HepG2 (cell line): ENCODE measurements around the gene POLR3GL. TPM values are rescaled to one million over a fixed set of nuclear protein-coding genes. Genes with fewer than 3 reads are reported as not detected.

Experiments
- ATAC-seq: fragments of 200-7000 bp; cut with Tn5 transposase; 3 replicates; pipeline ENCODE4 v1.9.1; 2020; ENCODE audit warnings: mild to moderate bottlenecking, moderate library complexity
- BruUV-seq: library from RNA; stranded (reverse); fragments of 400-500 nt; replicated peaks from 2 replicates; lab custom pipeline; 2021; lab: Mats Ljungman, UMichigan
- CTCF ChIA-PET: fragments of 300-600 bp; formaldehyde crosslinking; extraction: SDS; loops from one replicate; lab custom pipeline; 2021; ENCODE audit warnings: low total read pairs, inconsistent platforms, low intra/inter-chr PET ratio; lab: Yijun Ruan, JAX
- POLR2A ChIA-PET: fragments of 350-600 bp; sonication (Branson Sonifier 250); formaldehyde crosslinking; loops from one replicate; lab custom pipeline; 2020; ENCODE audit warnings: antibody characterized with exemption, inconsistent platforms; lab: Yijun Ruan, JAX
- DNase-seq: peaks from one replicate; pipeline ENCODE4 v3.0.0-alpha.2; 2015; ENCODE audit warnings: low spot score
- FAIRE-seq: peaks from 3 replicates; lab custom pipeline; 2011; peaks lifted over from hg19 to GRCh38; lab: Jason Lieb, UNC
- H2AFZ ChIP-seq: one replicate; pipeline ENCODE4 v1.6.1; 2011; ENCODE audit warnings: low read length, inconsistent platforms
- H3K27ac ChIP-seq: fragments of 300-600 bp; 3 replicates; pipeline ENCODE4 v1.8.0; 2011; ENCODE audit warnings: mixed run types, mild to moderate bottlenecking, mixed read lengths, low read length, inconsistent platforms; ENCODE audit not compliant: insufficient read depth; ENCODE audit errors: extremely low read length
- H3K27me3 ChIP-seq, 2 experiments: fragments of 200-600 bp in 1 of 2; 2 replicates in 1 of 2; 3 replicates in 1 of 2; pipeline versions ENCODE4 v1.6.0 to v1.8.0; 2011; ENCODE audit warnings: low read length in 2 of 2, mild to moderate bottlenecking in 2 of 2, moderate library complexity in 2 of 2, inconsistent platforms in 1 of 2; ENCODE audit not compliant: insufficient read depth in 2 of 2, control insufficient read depth in 1 of 2
- H3K36me3 ChIP-seq, 2 experiments: fragments of 200-600 bp in 1 of 2; replicated peaks in 1 of 2; 2 replicates in 1 of 2; 3 replicates in 1 of 2; pipeline versions ENCODE4 v1.5.1 to v1.8.0; 2011; ENCODE audit warnings: low read length in 2 of 2, inconsistent platforms in 1 of 2; ENCODE audit not compliant: insufficient read depth in 2 of 2, control insufficient read depth in 1 of 2
- H3K4me1 ChIP-seq: 2 replicates; pipeline ENCODE4 v1.5.1; 2012; ENCODE audit warnings: low read length, inconsistent platforms; ENCODE audit not compliant: insufficient read depth
- H3K4me2 ChIP-seq: 2 replicates; pipeline ENCODE4 v1.6.0; 2011; ENCODE audit warnings: low read depth, low read length, inconsistent platforms
- H3K4me3 ChIP-seq, 3 experiments: fragments of 200-600 bp in 1 of 3; sonication (generic), shearing (Covaris generic) in 1 of 3; replicated peaks in 1 of 3; 2 replicates each; pipeline ENCODE4 v1.5.1; 2011 to 2016; ENCODE audit warnings: low read length in 3 of 3, inconsistent platforms in 2 of 3, low read depth in 2 of 3, mild to moderate bottlenecking in 2 of 3, control low read depth in 1 of 3, mixed read lengths in 1 of 3; ENCODE audit not compliant: insufficient read depth in 1 of 3
- H3K79me2 ChIP-seq: one replicate; pipeline ENCODE4 v1.6.1; 2011; ENCODE audit warnings: low read length, inconsistent platforms; ENCODE audit not compliant: insufficient read depth
- H3K9ac ChIP-seq: 2 replicates; pipeline ENCODE4 v1.6.0; 2011; ENCODE audit warnings: mild to moderate bottlenecking, low read depth, low read length, inconsistent platforms; ENCODE audit not compliant: insufficient read depth
- H3K9me3 ChIP-seq: 2 replicates; pipeline ENCODE4 v1.5.1; 2012; ENCODE audit warnings: mild to moderate bottlenecking, low read length
- H4K20me1 ChIP-seq: 2 replicates; pipeline ENCODE4 v1.6.0; 2011; ENCODE audit warnings: inconsistent platforms, mild to moderate bottlenecking, low read length, moderate library complexity; ENCODE audit not compliant: insufficient read depth
- ATF1 ChIP-seq: IDR thresholded peaks from 2 replicates; pipeline ENCODE4 v1.6.1; 2016; ENCODE audit warnings: mild to moderate bottlenecking, control low read depth
- EHMT2 ChIP-seq: fragments of 200-600 bp; sonication (generic); IDR thresholded peaks from 2 replicates; pipeline ENCODE4 v1.7.0; 2017; ENCODE audit warnings: antibody characterized with exemption, low read depth, low read length, borderline replicate concordance
- HOXD1 ChIP-seq: sonication (generic); formaldehyde crosslinking; IDR thresholded peaks from 2 replicates; pipeline ENCODE4 v1.5.0; 2020; ENCODE audit warnings: missing genetic modification reagents
- JDP2 ChIP-seq: sonication (generic); formaldehyde crosslinking; IDR thresholded peaks from 2 replicates; pipeline ENCODE4 v1.8.1; 2022; ENCODE audit warnings: missing genetic modification reagents, borderline replicate concordance
- SIN3B ChIP-seq: fragments of 150-350 bp; IDR thresholded peaks from 2 replicates; pipeline ENCODE4 v1.6.1; 2014; ENCODE audit warnings: low read length
- SRY ChIP-seq: sonication (generic); formaldehyde crosslinking; IDR thresholded peaks from 2 replicates; pipeline ENCODE4 v1.8.0; 2022; ENCODE audit warnings: mild to moderate bottlenecking, missing genetic modification reagents
- XRCC5 ChIP-seq: fragments of 200-400 bp; formaldehyde crosslinking; optimal IDR thresholded peaks from 2 replicates; pipeline ENCODE3; 2017; ENCODE audit warnings: mild to moderate bottlenecking, low read length
- ZNF552 ChIP-seq: sonication (generic); formaldehyde crosslinking; IDR thresholded peaks from 2 replicates; pipeline ENCODE4 v1.9.0; 2022; ENCODE audit warnings: missing genetic modification reagents, mild to moderate bottlenecking, borderline replicate concordance
- ZNF782 ChIP-seq: sonication (generic); formaldehyde crosslinking; IDR thresholded peaks from 2 replicates; pipeline ENCODE4 v1.4.0; 2020; ENCODE audit warnings: missing genetic modification reagents, mild to moderate bottlenecking, borderline replicate concordance
- WGBS: methylation state at CpG from one replicate; pipeline ENCODE4 v1.1.6; 2017; ENCODE audit warnings: low lambda C conversion rate; 5-methylcytosine and 5-hydroxymethylcytosine counted together
- in situ Hi-C: cut with HindIII; loops from 2 replicates; pipeline ENCODE4 v1.10.0; 2017; ENCODE audit warnings: low pct_unique_long_range_greater_than_20kb; ENCODE audit not compliant: extremely low pct_ligation_motif_present
- intact Hi-C: fragments of 100-400 bp; cut with micrococcal nuclease; formaldehyde crosslinking; loops from one replicate; pipeline ENCODE4 v1.10.0; 2022; ENCODE audit not compliant: unreplicated experiment
- polyA plus RNA-seq, 8 experiments: library from polyadenylated mRNA; depleted of rRNA in 3 of 8; stranded (reverse) in 7 of 8; unstranded in 1 of 8; fragments of >200 nt; fragmentation: Illumina TruSeq in 4 of 8; extraction: Trizol in 4 of 8; gene quantifications; 2 replicates each; pipeline versions ENCODE4 v1.2.1 to v1.2.3, GENCODE V29; 2011 to 2016; ENCODE audit warnings: low read depth in 4 of 8, missing spikeins in 1 of 8, mixed read lengths in 1 of 8; ENCODE audit not compliant: insufficient read depth in 1 of 8
- total RNA-seq, 5 experiments: library from RNA; depleted of rRNA; stranded (reverse); fragments of >200 nt; fragmentation: Illumina TruSeq; extraction: Trizol; gene quantifications; 2 replicates each; pipeline ENCODE4 v1.2.3, GENCODE V29; 2016; ENCODE audit warnings: low read depth in 1 of 5
- TF ChIP-seq, protein P1 (sequence below): sonication (generic); formaldehyde crosslinking; IDR thresholded peaks from 2 replicates; pipeline ENCODE4 v1.5.0; 2020; ENCODE audit warnings: mild to moderate bottlenecking, missing genetic modification reagents, borderline replicate concordance
- TF ChIP-seq, protein P2 (sequence below), 2 experiments: sonication (generic) in 1 of 2; formaldehyde crosslinking in 1 of 2; IDR thresholded peaks; 2 replicates each; pipeline versions ENCODE4 v1.4.0 to v1.6.1; 2018 to 2020; ENCODE audit warnings: missing genetic modification reagents in 2 of 2, borderline replicate concordance in 1 of 2, low read depth in 1 of 2, mild to moderate bottlenecking in 1 of 2, missing biosample characterization in 1 of 2
- TF ChIP-seq, protein P3 (sequence below): sonication (generic); formaldehyde crosslinking; IDR thresholded peaks from 2 replicates; pipeline ENCODE4 v1.8.1; 2023; ENCODE audit warnings: mild to moderate bottlenecking, missing genetic modification reagents

The POLR3GL gene
- total and polyA plus RNA-seq, 2 of the 13 experiments (the other 11 are each of a cell fraction or from before 2014, with no cell fraction given), result 11.5 to 12.4 TPM

DNA sequence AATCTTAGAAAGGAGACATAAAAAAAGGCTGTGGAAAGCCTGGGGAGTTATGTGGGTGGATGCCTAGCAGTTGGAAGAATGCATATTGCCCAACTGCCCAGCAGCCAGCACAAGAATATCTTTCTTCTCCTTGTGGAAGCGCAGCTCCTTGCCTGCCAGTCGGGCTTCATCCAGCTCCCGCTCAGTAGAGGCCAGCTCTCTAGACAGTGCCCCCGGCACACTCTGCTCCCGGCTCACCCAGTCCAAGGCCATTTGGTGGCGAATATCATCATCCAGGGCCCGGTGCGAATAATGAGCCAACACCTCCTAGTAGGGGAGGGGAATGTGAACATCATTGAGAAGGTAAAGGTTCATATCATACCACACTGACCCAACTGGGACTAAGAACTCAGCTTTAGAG is 28.2 kb upstream of the POLR3GL start:
- POLR2A ChIA-PET, result interaction anchor here (1.0 kb wide), 1 partner anchor 9 kb away, joined by 8 read pairs; the partner anchor contains the start of gene RBM8A
- no peak for TF ChIP-seq ATF1 (CRISPR knock-in tag)
- TF ChIP-seq EHMT2, result no peak
- TF ChIP-seq, protein P1, sequence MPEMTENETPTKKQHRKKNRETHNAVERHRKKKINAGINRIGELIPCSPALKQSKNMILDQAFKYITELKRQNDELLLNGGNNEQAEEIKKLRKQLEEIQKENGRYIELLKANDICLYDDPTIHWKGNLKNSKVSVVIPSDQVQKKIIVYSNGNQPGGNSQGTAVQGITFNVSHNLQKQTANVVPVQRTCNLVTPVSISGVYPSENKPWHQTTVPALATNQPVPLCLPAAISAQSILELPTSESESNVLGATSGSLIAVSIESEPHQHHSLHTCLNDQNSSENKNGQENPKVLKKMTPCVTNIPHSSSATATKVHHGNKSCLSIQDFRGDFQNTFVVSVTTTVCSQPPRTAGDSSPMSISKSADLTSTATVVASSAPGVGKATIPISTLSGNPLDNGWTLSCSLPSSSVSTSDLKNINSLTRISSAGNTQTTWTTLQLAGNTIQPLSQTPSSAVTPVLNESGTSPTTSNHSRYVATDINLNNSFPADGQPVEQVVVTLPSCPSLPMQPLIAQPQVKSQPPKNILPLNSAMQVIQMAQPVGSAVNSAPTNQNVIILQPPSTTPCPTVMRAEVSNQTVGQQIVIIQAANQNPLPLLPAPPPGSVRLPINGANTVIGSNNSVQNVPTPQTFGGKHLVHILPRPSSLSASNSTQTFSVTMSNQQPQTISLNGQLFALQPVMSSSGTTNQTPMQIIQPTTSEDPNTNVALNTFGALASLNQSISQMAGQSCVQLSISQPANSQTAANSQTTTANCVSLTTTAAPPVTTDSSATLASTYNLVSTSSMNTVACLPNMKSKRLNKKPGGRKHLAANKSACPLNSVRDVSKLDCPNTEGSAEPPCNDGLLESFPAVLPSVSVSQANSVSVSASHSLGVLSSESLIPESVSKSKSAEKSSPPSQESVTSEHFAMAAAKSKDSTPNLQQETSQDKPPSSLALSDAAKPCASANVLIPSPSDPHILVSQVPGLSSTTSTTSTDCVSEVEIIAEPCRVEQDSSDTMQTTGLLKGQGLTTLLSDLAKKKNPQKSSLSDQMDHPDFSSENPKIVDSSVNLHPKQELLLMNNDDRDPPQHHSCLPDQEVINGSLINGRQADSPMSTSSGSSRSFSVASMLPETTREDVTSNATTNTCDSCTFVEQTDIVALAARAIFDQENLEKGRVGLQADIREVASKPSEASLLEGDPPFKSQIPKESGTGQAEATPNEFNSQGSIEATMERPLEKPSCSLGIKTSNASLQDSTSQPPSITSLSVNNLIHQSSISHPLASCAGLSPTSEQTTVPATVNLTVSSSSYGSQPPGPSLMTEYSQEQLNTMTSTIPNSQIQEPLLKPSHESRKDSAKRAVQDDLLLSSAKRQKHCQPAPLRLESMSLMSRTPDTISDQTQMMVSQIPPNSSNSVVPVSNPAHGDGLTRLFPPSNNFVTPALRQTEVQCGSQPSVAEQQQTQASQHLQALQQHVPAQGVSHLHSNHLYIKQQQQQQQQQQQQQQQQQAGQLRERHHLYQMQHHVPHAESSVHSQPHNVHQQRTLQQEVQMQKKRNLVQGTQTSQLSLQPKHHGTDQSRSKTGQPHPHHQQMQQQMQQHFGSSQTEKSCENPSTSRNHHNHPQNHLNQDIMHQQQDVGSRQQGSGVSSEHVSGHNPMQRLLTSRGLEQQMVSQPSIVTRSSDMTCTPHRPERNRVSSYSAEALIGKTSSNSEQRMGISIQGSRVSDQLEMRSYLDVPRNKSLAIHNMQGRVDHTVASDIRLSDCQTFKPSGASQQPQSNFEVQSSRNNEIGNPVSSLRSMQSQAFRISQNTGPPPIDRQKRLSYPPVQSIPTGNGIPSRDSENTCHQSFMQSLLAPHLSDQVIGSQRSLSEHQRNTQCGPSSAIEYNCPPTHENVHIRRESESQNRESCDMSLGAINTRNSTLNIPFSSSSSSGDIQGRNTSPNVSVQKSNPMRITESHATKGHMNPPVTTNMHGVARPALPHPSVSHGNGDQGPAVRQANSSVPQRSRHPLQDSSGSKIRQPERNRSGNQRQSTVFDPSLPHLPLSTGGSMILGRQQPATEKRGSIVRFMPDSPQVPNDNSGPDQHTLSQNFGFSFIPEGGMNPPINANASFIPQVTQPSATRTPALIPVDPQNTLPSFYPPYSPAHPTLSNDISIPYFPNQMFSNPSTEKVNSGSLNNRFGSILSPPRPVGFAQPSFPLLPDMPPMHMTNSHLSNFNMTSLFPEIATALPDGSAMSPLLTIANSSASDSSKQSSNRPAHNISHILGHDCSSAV, result no peak
- TF ChIP-seq HOXD1 (CRISPR knock-in tag), result no peak
- no peak for TF ChIP-seq SRY (CRISPR knock-in tag)
- TF ChIP-seq XRCC5, result no peak
- TF ChIP-seq JDP2 (CRISPR knock-in tag), result no peak
- TF ChIP-seq, protein P2, sequence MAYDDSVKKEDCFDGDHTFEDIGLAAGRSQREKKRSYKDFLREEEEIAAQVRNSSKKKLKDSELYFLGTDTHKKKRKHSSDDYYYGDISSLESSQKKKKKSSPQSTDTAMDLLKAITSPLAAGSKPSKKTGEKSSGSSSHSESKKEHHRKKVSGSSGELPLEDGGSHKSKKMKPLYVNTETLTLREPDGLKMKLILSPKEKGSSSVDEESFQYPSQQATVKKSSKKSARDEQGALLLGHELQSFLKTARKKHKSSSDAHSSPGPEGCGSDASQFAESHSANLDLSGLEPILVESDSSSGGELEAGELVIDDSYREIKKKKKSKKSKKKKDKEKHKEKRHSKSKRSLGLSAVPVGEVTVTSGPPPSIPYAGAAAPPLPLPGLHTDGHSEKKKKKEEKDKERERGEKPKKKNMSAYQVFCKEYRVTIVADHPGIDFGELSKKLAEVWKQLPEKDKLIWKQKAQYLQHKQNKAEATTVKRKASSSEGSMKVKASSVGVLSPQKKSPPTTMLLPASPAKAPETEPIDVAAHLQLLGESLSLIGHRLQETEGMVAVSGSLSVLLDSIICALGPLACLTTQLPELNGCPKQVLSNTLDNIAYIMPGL (CRISPR knock-in tag; IDR thresholded peaks at IDR 0.05; ENCODE audit: borderline replicate concordance in 1 of 2, low read depth in 1 of 2), result no peak
- no peak for TF ChIP-seq SIN3B
- no peak for TF ChIP-seq ZNF552 (CRISPR knock-in tag)
- no peak for TF ChIP-seq ZNF782
- TF ChIP-seq, protein P3, sequence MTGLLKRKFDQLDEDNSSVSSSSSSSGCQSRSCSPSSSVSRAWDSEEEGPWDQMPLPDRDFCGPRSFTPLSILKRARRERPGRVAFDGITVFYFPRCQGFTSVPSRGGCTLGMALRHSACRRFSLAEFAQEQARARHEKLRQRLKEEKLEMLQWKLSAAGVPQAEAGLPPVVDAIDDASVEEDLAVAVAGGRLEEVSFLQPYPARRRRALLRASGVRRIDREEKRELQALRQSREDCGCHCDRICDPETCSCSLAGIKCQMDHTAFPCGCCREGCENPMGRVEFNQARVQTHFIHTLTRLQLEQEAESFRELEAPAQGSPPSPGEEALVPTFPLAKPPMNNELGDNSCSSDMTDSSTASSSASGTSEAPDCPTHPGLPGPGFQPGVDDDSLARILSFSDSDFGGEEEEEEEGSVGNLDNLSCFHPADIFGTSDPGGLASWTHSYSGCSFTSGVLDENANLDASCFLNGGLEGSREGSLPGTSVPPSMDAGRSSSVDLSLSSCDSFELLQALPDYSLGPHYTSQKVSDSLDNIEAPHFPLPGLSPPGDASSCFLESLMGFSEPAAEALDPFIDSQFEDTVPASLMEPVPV (CRISPR knock-in tag), result no peak

More for the DNA sequence above, 28.2 kb upstream of the POLR3GL start:
- ATAC-seq (no peak), DNase-seq (no peak), FAIRE-seq (no peak)
- intact Hi-C loops (no loop called here), in situ Hi-C loops (no loop called here)
- H3K4me3 ChIP-seq, result no peak overlapping the region
- H4K20me1 ChIP-seq, result no peaks in the 10 kb centered on the region
- no peaks in the 10 kb centered on the region; a peak in 1 of 5 replicates for H3K27me3 ChIP-seq
- H3K79me2 ChIP-seq, result no peaks in the 10 kb centered on the region
- peaks cover 3 to 13% of the 10 kb centered on the region in 2 experiments; a peak in 3 of 5 replicates for H3K36me3 ChIP-seq
- 88% methylated on average over 8 of the region's 8 CpGs for WGBS
- no peak overlapping the region for H3K4me2 ChIP-seq
- no peaks in the 10 kb centered on the region; the same call in 1 of the 2 replicates for H3K4me1 ChIP-seq
- BruUV-seq, result no TSS peak
- no peaks in the 10 kb centered on the region for H3K9me3 ChIP-seq
- no peak overlapping the region for H3K9ac ChIP-seq
- CTCF ChIA-PET, result no interaction called here
- H3K27ac ChIP-seq, result no peak overlapping the region
- H2AFZ ChIP-seq, result no peak overlapping the region
